GM23248 (cell line): Measurements from ENCODE around the gene STK4.

Source experiments
- EZH2 ChIP-seq: fragments of 200-600 bp; sonication (generic); IDR thresholded peaks from 2 replicates; pipeline ENCODE4 v1.6.1; 2018; ENCODE audit warnings: antibody characterized with exemption, mild to moderate bottlenecking; ENCODE audit not compliant: insufficient read depth, poor library complexity, severe bottlenecking
- EZH2phosphoT487 ChIP-seq: fragments of 200-600 bp; sonication (generic); IDR thresholded peaks from 2 replicates; pipeline ENCODE4 v1.6.1; 2018; ENCODE audit warnings: antibody characterized with exemption, moderate library complexity, mild to moderate bottlenecking, low read depth; ENCODE audit not compliant: insufficient read depth

- TF ChIP-seq EZH2 (no peak), EZH2phosphoT487 (no peak)
These were observed 48.9 kb upstream of the STK4 start for GRCh38 chr20:44917399-44917798.
